SJSA1 (cell line): ENCODE data around the gene TMEM258. TPM values are rescaled to one million over a fixed set of nuclear protein-coding genes. Genes with fewer than 3 reads are reported as not detected.
A peak's percentile ranks its signal among the peaks of the same experiment; 100 is the strongest.

Experiments used
- DNase-seq, 2 experiments: peaks; one replicate each; pipeline ENCODE4 v3.0.0-alpha.2; 2015 to 2020; ENCODE audit warnings: low spot score in 2 of 2, low read depth in 1 of 2
- H3K27ac ChIP-seq: fragments of 250-450 bp; sonication (Bioruptor Pico); 2 replicates; pipeline ENCODE4 v1.5.1; 2020; ENCODE audit warnings: mild to moderate bottlenecking, moderate library complexity
- H3K27me3 ChIP-seq: fragments of 250-450 bp; sonication (Bioruptor Pico); replicated peaks from 2 replicates; pipeline ENCODE4 v1.5.1; 2020; ENCODE audit warnings: mild to moderate bottlenecking, moderate library complexity
- H3K36me3 ChIP-seq: fragments of 250-450 bp; sonication (Bioruptor Pico); 2 replicates; pipeline ENCODE4 v1.5.1; 2020; ENCODE audit warnings: mild to moderate bottlenecking
- H3K4me1 ChIP-seq: fragments of 250-450 bp; sonication (Bioruptor Pico); replicated peaks from 2 replicates; pipeline ENCODE4 v1.6.1; 2021; ENCODE audit warnings: mild to moderate bottlenecking
- H3K4me3 ChIP-seq: fragments of 250-450 bp; sonication (Bioruptor Pico); 2 replicates; pipeline ENCODE4 v1.5.1; 2020; ENCODE audit warnings: mild to moderate bottlenecking
- H3K9me3 ChIP-seq: fragments of 250-450 bp; sonication (Bioruptor Pico); replicated peaks from 2 replicates; pipeline ENCODE4 v1.5.1; 2020; ENCODE audit warnings: mild to moderate bottlenecking
- total RNA-seq: library from RNA; depleted of rRNA; stranded (reverse); fragments of >200 nt; shearing (Covaris generic); gene quantifications from 2 replicates; pipeline ENCODE4 v1.2.3, GENCODE V29; 2014

The TMEM258 gene
- total RNA-seq, 1 experiment from 2014 or later = 70.2 TPM

DNA sequence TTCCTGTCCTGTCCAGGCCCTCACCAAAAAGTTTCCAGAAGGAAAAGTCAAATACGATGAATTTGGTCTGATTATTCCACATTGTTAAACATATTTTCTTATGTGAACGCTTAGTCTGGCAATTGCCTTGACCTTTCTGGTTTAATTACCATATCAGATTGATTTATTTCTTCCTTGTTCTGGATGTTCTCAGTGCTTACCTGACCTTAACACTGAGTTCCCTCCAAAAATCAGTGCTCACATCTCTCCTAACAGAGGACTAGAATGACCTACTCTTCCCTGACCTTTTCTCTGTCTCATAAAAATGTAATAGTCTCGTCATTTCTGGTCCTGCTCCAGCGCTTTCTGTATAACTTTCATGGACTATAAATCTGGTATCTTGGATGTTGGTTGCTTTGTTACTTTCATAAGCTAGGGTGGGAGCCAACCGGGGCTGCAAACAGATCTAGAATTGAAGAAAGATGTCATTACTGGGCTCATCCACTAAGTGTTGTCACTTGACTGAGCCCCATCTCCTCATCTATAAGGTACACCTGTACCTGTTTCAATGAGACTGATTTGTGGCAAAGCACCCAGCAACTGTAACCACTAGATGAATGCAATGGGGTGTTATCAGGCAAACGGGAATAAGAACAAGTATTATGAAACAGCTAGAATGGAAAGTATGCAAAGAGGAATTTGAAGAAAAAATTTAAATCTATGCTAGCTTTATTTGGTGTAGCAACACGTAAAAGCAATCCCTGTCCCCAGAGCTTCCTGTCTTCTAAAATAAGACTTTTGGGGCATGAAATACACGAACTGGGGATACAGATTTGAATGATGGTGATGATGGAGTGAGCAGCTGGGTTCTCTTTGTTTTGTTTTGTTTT, 38.1 kb upstream of the TMEM258 start:
- Histone ChIP-seq H3K27ac (no peak overlapping the region), H3K4me1 (peaks cover 21% of the 10 kb centered on the region), H3K36me3 (0 out of 2 replicates have a peak, but pooled peaks cover 4% of the 10 kb centered on the region), H3K4me3 (no peak overlapping the region), H3K27me3 (peaks cover 41% of the 10 kb centered on the region), H3K9me3 (no peaks in the 10 kb centered on the region)
- no peak for DNase-seq

DNA sequence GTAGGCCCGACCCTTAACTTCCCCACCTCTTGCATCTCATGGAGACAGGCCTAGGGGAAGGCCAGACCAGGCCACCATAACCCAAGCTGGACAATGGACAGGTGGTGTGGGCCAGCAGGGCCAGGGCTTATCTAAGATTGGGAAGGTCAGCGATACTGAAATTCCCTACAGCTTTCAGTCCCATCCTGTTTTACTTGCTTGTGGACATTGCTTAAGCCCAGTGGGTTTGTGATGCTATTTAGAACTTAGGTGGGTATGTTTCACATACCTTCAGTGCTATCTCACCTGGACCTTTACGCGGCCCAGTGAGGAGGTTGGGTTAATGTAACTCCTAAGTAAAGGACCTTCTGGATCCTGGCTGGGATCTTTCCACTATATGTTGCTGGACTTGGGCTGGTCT, 37.4 kb upstream of the TMEM258 start:
- Histone ChIP-seq H3K9me3 (no peaks in the 10 kb centered on the region), H3K36me3 (0 out of 2 replicates have a peak, but pooled peaks cover 4% of the 10 kb centered on the region), H3K27ac (no peak overlapping the region), H3K27me3 (peaks cover 41% of the 10 kb centered on the region), H3K4me1 (peaks cover 21% of the 10 kb centered on the region), H3K4me3 (no peak overlapping the region)
- no peak for DNase-seq

DNA sequence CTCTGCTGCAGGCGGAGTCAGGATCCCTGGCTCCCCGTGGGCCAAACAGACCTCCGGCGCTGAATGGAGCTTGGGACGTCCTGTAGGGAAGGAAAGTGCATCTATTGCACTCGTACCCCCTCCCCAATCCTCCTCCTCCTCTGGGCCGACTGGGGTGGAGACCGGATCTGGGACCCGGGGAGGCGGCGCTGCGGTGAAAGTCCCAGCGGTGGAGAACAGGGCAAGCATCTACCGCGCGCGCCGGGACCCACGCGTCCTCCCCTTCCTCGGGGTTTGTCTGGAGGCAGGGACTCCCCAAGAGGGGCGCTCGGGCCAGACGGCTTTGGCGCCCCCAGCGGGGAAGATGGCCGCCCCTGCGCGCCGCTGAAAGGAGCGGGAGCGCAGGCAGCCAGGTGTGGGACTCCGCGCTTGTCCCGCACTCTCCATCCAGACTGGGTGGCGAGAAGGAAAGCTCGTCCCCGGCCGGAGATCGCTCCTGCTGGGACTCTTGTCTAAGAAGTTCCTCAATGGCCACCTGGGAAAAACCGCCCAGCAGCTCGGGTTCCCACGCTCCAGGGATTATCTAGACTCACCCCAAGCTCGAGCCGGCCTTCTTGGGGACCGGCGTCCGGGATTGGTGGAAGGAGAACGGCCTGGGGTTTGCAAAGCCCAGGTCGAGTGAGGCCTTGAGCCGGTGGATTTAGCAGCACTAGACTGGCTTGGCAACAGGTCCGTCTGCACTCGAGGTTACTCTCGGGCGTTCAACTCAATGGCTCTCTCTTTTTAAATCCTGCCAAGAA, 36.4 kb upstream of the TMEM258 start:
- H3K4me1 ChIP-seq = peaks cover 21% of the 10 kb centered on the region
- DNase-seq = peak in 1 of 2 experiments; percentile 23

DNA sequence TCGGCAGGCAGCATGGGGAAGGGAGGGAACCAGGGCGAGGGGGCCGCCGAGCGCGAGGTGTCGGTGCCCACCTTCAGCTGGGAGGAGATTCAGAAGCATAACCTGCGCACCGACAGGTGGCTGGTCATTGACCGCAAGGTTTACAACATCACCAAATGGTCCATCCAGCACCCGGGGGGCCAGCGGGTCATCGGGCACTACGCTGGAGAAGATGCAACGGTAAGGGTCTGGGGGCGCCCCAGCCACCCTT, 35.9 kb upstream of the TMEM258 start:
- Histone ChIP-seq H3K27ac (no peak overlapping the region), H3K4me3 (peak overlapping the region; percentile 32), H3K36me3 (0 out of 2 replicates have a peak, but pooled peaks cover 4% of the 10 kb centered on the region)

More for the DNA sequence above, 36.4 kb upstream of the TMEM258 start:
- H3K36me3 ChIP-seq = 0 out of 2 replicates have a peak, but pooled peaks cover 4% of the 10 kb centered on the region
- no peak overlapping the region for H3K27ac ChIP-seq
- H3K9me3 ChIP-seq = no peaks in the 10 kb centered on the region
- peaks cover 41% of the 10 kb centered on the region for H3K27me3 ChIP-seq
- peak overlapping the region; percentile 32 for H3K4me3 ChIP-seq

DNA sequence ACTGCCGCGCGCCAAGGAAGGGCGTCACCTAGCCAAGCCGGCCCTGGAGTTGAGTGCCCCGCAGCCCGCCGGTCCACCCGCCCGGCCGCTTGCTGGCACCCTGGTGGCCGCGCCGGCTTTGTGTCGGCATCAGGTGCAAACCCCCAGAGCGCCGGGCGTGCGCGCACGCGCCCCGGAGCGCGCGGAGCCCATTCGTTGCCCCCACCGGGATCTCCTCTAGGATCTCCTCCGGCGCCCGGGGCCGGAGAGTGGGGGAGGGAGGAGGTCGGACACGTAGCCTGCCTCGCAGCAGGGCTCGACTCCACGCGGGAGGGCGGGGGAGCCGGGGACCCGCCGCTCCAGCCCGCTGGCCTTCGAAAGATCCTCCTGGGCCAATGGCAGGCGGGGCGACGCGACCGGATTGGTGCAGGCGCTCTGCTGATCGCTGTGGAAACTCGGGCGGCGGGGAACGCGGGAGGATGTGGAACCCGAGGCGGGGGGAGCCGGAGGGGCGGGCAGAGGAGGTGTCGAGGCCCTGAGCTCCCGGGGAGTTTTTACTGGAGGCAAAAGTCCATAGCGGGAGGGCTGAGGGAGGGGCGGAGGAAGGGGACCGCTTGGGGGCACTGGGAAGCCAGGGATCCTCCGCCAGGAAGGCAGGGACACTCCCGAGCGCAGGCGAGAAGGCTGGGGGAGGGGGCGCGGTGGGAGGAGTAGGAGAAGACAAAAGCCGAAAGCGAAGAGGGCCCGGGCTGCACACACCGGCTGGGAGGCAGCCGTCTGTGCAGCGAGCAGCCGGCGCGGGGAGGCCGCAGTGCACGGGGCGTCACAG, 35.4 kb upstream of the TMEM258 start, which contains the start of gene FADS2:
Gene FADS2 (plus strand): TSS at position 730 of the 808 bp plus-strand sequence. CDS start 91 bp downstream, outside the sequence.
- Histone ChIP-seq H3K27me3 (peaks cover 41% of the 10 kb centered on the region), H3K27ac (no peak within 1 kb of the TSS), H3K9me3 (no peaks in the 10 kb centered on the region), H3K4me3 (peak within 1 kb of the TSS; percentile 32), H3K36me3 (0 out of 2 replicates have a peak, but pooled peaks cover 4% of the 10 kb centered on the region), H3K4me1 (peaks cover 21% of the 10 kb centered on the region)
- DNase-seq = peak; percentile 53 to 77

More for the DNA sequence above, 35.9 kb upstream of the TMEM258 start:
- Histone ChIP-seq H3K9me3 (no peaks in the 10 kb centered on the region), H3K4me1 (peaks cover 21% of the 10 kb centered on the region), H3K27me3 (peaks cover 41% of the 10 kb centered on the region)
- peak in 1 of 2 experiments; percentile 22 for DNase-seq

DNA sequence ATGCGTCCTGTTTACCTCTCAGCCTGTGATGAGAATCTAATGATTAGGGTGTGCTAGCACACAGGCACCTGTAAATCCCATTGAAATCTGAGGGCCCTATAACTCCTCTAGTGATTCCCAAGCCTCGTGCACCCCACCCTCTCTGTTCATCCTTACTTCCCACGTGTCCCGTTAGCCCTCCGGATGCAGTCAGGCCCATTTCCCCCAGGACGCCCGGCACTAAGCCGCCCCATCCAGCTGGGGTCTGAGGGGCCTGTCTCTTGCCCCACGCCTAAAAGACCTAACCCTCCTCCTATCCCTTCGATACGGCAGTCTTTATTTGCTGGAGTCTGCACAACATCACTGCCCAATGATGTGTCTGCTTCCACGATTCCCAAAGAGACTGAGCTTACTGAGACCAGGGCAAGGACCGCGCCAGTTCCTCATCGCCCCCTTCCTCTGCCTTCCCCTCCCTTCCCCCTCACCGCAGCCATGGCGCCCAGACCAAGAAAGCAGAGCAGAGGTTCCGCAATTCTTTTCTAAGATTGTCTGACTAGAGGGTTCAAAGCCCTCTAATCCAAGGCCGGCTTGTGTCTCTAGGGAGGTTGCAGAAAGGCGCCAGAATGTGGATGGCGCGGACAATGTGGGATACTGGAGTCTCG, 34.7 kb upstream of the TMEM258 start:
- Histone ChIP-seq H3K27ac (no peak overlapping the region), H3K27me3 (peaks cover 41% of the 10 kb centered on the region), H3K4me1 (peaks cover 21% of the 10 kb centered on the region), H3K4me3 (peak overlapping the region; percentile 32), H3K36me3 (0 out of 2 replicates have a peak, but pooled peaks cover 4% of the 10 kb centered on the region), H3K9me3 (no peaks in the 10 kb centered on the region)
- DNase-seq = peak in 1 of 2 experiments; percentile 13

DNA sequence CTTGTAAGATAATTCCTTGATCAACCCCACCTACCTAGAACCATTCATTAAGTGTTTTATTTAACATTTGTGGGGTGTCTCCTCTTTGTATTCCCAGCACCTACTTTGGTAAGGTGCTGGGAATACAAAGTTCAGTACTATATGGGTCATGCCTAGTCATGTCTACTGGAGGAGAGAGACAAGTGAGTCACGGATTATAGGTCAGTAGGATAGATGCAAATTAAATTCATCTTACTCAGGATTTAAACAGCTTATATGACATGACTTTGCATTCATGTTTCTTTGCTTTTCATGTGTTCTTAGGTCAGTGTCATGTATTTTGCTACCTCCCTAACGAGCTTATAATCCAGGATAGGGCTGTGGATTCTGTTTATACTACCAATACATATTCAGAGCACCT, 27.8 kb upstream of the TMEM258 start:
- DNase-seq = no peak
- peaks cover 21% of the 10 kb centered on the region for H3K4me1 ChIP-seq
- H3K9me3 ChIP-seq = no peaks in the 10 kb centered on the region
- no peak overlapping the region for H3K4me3 ChIP-seq
- no peak overlapping the region for H3K27ac ChIP-seq
- H3K27me3 ChIP-seq = no peaks in the 10 kb centered on the region
- H3K36me3 ChIP-seq = peaks cover 4% of the 10 kb centered on the region; the same call in 1 of the 2 replicates

DNA sequence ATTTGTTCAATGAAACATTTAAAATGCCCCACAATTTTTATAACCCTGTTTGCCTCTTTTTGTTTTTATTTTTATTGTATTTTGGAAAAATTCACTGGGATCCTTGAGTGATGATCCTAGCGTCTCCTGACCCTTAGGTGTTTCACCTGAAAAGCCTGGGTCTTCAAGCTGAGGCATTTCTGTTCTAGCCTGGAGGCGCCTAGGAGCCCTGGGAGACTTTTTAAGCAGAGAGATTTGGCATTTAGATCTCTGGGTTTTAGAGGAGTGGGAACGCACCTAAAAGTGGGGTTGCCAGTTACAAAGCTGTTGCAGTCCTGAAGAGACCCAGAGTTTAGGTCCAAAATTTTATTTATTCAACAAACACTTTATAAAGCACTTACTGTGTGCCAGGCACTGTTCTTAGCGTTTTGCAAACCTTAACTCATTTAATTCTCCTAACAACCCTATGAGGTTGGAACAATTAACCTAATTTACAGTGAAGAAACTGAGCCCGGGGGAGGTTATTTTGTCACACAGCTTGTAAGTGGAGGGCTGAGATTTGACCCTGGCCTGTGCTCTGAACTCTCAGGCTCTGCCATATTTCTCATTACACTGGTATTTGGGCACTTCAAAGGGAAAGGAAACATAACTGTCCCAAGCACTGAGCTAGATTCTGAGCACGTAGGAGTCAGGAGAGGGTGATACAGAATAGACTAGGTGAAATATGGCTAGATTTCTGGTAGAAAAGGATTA, 25.2 kb upstream of the TMEM258 start:
- Histone ChIP-seq H3K36me3 (peaks cover 16% of the 10 kb centered on the region), H3K27ac (0 out of 2 replicates have a peak overlapping the region, but pooled peaks have one; percentile 6), H3K4me1 (peaks cover 28% of the 10 kb centered on the region), H3K27me3 (no peaks in the 10 kb centered on the region), H3K4me3 (peak overlapping the region; percentile 59), H3K9me3 (no peaks in the 10 kb centered on the region)
- no peak for DNase-seq

DNA sequence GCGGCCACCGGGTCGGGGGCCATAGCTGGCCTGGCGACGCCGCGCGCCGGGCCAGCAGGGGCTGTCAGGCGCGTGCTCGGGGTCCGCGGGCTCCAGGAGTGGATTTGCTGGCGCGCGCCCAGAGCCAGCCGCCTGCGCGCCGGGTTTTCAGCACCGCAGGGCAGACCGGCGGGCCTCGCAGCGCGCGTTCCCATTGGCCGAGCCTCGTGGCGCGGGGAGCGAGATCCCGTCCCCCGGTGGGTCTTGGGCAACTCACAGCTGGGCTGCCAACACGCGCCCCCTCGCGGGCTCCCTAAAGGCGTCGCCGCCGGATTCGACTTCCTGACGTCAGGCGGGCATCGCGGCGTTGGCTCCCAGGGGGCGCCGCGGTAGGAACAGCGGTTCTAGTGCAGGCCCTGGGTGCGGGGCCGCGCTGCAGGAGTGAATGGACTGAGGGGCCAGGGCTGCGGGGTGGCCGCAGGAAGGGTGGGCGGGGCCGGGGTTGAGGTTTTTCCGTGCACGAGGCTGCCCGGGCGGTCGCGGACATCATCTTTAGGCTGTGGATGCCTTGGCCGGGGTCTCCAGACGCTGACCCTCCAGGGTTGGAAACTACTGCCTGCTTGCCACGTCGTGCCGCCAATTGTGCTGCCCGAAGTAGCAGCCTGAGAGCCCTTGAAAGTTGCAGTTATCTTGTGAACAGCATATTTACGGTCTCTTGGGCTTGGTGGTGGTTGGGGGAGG, 24.5 kb upstream of the TMEM258 start, which contains the start of gene FADS1:
Gene FADS1 (minus strand): TSS at position 268 of the 720 bp plus-strand sequence. CDS start 74 bp downstream, at position 194.
- Histone ChIP-seq H3K27me3 (no peaks in the 10 kb centered on the region), H3K4me3 (peak within 1 kb of the TSS; percentile 59), H3K27ac (peak within 1 kb of the TSS; percentile 73), H3K9me3 (no peaks in the 10 kb centered on the region), H3K4me1 (peaks cover 28% of the 10 kb centered on the region), H3K36me3 (peaks cover 22% of the 10 kb centered on the region)
- DNase-seq = peak; percentile 95 to 99

DNA sequence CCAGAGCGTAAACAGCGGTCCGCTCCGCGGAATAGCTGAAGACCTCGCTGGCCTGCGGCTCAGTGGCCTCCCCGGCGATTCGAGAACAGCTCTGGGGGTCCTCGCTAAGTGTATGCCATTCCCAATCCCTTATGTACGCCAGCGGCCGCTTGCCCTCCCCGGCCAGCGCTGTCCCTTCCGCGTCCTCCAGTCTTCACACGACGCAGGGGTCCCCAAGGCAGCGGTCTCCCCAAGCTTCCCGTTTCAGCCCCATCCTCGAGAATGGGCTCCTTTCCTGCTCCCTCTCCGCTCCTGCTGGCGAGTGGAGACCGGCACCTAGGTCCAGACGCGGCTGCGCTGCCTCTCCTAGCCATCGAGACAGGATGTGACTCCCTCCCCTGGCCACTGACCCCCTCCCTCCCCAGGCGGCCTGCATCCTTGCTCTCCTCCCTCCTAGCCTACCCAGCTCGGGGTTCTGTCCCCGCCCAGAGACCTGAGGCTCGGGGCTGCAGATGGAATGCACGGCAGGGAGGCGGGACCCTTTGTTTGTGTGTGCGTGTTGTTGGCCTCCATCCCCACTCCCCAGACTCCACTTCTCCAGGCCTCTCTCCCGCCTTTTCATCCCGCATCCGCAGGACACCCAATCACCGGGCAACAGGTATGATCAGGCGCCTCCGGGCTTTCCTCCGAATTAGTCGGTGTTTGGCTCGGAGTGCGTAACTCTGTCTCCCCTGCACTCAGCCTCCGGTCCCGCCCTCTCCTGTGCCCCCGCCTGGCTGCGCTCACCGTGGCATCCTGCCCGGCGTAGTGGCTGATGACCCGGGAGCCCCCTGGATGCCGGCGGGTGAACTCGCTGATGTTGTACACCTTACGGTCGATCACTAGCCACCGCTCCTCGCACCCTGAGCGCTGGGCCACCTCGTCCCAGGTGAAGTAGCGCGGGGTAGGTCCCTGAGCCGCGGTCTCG, 23.7 kb upstream of the TMEM258 start:
- peak; percentile 82 to 92 for DNase-seq
- Histone ChIP-seq H3K9me3 (no peaks in the 10 kb centered on the region), H3K36me3 (peaks cover 30% of the 10 kb centered on the region), H3K27ac (peak overlapping the region; percentile 73), H3K4me1 (peaks cover 28% of the 10 kb centered on the region), H3K27me3 (no peaks in the 10 kb centered on the region), H3K4me3 (peak overlapping the region; percentile 59)
